Endothelial cell (in vitro differentiated cells): ENCODE data around the gene SLMAP. TPM values are rescaled to one million over a fixed set of nuclear protein-coding genes. Genes with fewer than 3 reads are reported as not detected.

Experiments
- DNase-seq: peaks from one replicate; pipeline ENCODE4 v3.0.0; 2021; ENCODE audit warnings: low spot score
- H3K27ac Mint-ChIP-seq: one replicate; pipeline ENCODE4 v1.8.0; 2021; ENCODE audit warnings: mixed read lengths, inconsistent platforms; ENCODE audit not compliant: unreplicated experiment
- H3K27me3 Mint-ChIP-seq: one replicate; pipeline ENCODE4 v1.8.0; 2021; ENCODE audit warnings: mild to moderate bottlenecking, moderate library complexity, mixed read lengths, inconsistent platforms; ENCODE audit not compliant: unreplicated experiment
- H3K36me3 Mint-ChIP-seq: one replicate; pipeline ENCODE4 v1.8.0; 2021; ENCODE audit warnings: mild to moderate bottlenecking, low read depth, mixed read lengths, inconsistent platforms; ENCODE audit not compliant: unreplicated experiment
- H3K4me1 Mint-ChIP-seq: one replicate; pipeline ENCODE4 v1.8.0; 2021; ENCODE audit warnings: mild to moderate bottlenecking, mixed read lengths, inconsistent platforms; ENCODE audit not compliant: unreplicated experiment
- H3K4me3 Mint-ChIP-seq: one replicate; pipeline ENCODE4 v1.8.0; 2021; ENCODE audit warnings: mild to moderate bottlenecking, mixed read lengths, inconsistent platforms; ENCODE audit not compliant: unreplicated experiment
- H3K9me3 Mint-ChIP-seq: one replicate; pipeline ENCODE4 v1.8.0; 2021; ENCODE audit warnings: mixed read lengths, inconsistent platforms; ENCODE audit not compliant: unreplicated experiment
- total RNA-seq: library from RNA; stranded (reverse); fragmentation: NEBNext Ultra II Directional; extraction: Animal tissue kit (Norgen Biotek cat#: 25700); gene quantifications from one replicate; pipeline ENCODE4 v1.2.1, GENCODE V29; 2021; ENCODE audit not compliant: unreplicated experiment
- TF ChIP-seq, protein P1 (sequence below): fragments of 200-600 bp; sonication (generic); IDR thresholded peaks from one replicate; pipeline ENCODE4 v1.5.0; 2021; ENCODE audit warnings: antibody characterized with exemption; ENCODE audit not compliant: unreplicated experiment

SLMAP gene
- total RNA-seq, 1 donor from 2014 or later: 45.7 TPM

DNA sequence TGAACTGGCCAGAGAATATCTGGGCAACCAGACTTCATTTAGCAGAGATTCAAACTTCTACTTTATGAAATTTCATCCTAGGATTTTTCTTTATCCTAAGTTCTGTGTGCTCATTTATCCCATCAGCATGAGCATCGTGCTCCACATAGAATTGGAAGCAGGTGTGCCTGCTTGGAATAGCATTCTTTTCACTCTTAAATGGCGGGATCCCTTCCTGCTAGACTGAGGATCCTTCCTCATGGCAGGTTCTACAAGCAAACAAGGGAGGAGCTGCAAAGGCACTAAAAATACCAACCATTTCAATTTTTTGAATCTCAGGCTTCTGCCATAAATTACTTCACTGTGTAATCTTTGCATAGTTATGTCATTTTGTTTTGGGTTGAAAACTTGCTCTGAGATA lies 177.5 kb downstream of the SLMAP start:
- H3K27ac Mint-ChIP-seq: no peak overlapping the region

DNA sequence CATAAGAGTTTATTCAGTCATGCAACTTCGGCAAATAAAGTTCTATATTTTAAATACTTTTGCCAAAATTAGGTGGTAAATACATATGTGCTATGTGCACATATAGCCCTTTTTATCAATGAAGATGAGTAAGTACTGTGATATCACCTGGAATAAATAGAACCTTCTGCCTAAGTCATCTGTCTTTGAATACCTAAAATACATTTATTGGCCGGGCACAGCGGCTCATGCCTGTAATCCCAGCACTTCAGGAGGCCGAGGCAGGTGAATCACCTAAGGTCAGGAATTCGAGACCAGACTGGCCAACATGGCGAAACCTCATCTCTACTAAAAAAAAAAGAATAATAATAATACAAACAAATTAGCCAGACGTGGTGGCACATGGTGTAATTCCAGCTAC lies 178.3 kb downstream of the SLMAP start:
- Mint-ChIP-seq H3K36me3 (no peaks in the 10 kb centered on the region), H3K4me3 (no peak overlapping the region), H3K9me3 (no peaks in the 10 kb centered on the region), H3K27ac (no peak overlapping the region), H3K27me3 (no peaks in the 10 kb centered on the region), H3K4me1 (no peaks in the 10 kb centered on the region)
- TF ChIP-seq, protein P1, sequence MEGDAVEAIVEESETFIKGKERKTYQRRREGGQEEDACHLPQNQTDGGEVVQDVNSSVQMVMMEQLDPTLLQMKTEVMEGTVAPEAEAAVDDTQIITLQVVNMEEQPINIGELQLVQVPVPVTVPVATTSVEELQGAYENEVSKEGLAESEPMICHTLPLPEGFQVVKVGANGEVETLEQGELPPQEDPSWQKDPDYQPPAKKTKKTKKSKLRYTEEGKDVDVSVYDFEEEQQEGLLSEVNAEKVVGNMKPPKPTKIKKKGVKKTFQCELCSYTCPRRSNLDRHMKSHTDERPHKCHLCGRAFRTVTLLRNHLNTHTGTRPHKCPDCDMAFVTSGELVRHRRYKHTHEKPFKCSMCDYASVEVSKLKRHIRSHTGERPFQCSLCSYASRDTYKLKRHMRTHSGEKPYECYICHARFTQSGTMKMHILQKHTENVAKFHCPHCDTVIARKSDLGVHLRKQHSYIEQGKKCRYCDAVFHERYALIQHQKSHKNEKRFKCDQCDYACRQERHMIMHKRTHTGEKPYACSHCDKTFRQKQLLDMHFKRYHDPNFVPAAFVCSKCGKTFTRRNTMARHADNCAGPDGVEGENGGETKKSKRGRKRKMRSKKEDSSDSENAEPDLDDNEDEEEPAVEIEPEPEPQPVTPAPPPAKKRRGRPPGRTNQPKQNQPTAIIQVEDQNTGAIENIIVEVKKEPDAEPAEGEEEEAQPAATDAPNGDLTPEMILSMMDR: no peak
- DNase-seq: no peak

More for the DNA sequence above, 177.5 kb downstream of the SLMAP start:
- no peak overlapping the region for H3K4me3 Mint-ChIP-seq
- H3K27me3 Mint-ChIP-seq: no peaks in the 10 kb centered on the region
- TF ChIP-seq, protein P1: no peak
- DNase-seq: no peak
- H3K4me1 Mint-ChIP-seq: no peaks in the 10 kb centered on the region
- no peaks in the 10 kb centered on the region for H3K36me3 Mint-ChIP-seq
- H3K9me3 Mint-ChIP-seq: no peaks in the 10 kb centered on the region

DNA sequence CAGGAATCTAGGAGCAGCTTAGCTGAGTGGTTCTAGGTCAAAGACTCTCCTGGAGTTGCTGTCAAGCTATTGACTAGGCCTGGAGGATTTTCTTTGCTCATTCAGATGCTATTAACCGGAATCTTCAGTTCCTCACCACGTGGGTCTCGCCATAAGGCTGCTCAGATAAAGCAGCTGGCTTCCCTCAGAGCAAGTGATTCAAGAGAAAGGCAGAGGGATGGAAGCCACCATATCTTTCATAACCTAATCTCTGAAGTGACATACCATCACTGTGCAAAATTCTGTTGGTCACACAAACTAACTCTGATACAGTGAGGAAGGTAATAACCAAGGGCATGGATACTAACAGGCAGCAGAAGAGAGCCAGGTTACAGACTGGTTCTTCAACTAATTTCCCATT lies 179.4 kb downstream of the SLMAP start:
- Mint-ChIP-seq H3K27ac (no peak overlapping the region), H3K9me3 (no peaks in the 10 kb centered on the region), H3K4me3 (no peak overlapping the region), H3K27me3 (no peaks in the 10 kb centered on the region), H3K36me3 (no peaks in the 10 kb centered on the region), H3K4me1 (no peaks in the 10 kb centered on the region)
- no peak for DNase-seq
- TF ChIP-seq, protein P1: no peak

DNA sequence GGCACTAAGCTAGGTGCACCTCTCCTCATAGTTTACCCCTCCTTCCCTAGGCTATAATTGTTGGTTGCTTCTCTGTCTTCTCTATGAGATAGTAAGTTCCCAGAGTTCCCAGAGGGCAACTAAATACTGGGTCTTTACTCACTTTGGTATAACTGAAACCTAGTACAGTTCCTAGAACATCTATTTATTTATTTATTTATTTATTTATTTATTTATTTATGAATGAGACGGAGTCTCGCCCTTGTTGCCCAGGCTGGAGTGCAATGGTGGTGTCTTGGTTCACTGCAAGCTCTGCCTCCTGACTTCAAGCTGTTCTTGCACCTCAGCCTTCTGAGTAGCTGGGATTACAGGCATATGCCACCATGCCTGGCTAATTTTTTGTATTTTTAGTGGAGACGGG lies 181.0 kb downstream of the SLMAP start:
- no peak for DNase-seq
- no peak overlapping the region for H3K27ac Mint-ChIP-seq
- H3K27me3 Mint-ChIP-seq: no peaks in the 10 kb centered on the region
- H3K4me1 Mint-ChIP-seq: no peaks in the 10 kb centered on the region
- H3K9me3 Mint-ChIP-seq: no peaks in the 10 kb centered on the region
- H3K4me3 Mint-ChIP-seq: no peak overlapping the region
- H3K36me3 Mint-ChIP-seq: peaks cover 8% of the 10 kb centered on the region
- TF ChIP-seq, protein P1: no peak

DNA sequence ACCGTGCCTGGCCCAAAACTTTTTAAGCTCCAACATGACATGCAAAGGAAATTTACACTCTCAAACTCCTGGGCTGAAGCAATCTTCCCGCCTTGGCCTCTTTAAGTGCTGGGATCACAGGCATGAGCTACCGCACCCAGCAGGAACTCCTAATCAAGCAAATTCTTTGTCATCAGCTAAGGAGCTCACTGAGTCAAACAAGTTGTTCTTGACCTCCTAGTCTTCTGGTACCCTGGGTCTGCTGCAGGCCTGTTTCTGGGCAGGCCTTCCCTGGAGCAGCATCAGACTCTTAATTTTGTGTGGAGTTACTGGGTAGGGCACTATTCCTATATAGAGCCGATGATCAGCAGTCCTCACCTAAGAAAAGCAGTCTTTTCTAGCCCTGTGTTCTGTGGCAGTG lies 183.7 kb downstream of the SLMAP start:
- H3K4me3 Mint-ChIP-seq: no peak overlapping the region
- DNase-seq: no peak
- H3K27me3 Mint-ChIP-seq: peaks cover 2% of the 10 kb centered on the region
- H3K27ac Mint-ChIP-seq: no peak overlapping the region
- peaks cover 2% of the 10 kb centered on the region for H3K4me1 Mint-ChIP-seq
- H3K9me3 Mint-ChIP-seq: no peaks in the 10 kb centered on the region
- TF ChIP-seq, protein P1: no peak
- H3K36me3 Mint-ChIP-seq: peaks cover 8% of the 10 kb centered on the region
